Endothelial cell of umbilical vein (primary cell): ENCODE measurements around the gene CFAP61. TPM values are rescaled to one million over a fixed set of nuclear protein-coding genes. Genes with fewer than 3 reads are reported as not detected.

Experiments
- BruUV-seq: library from RNA; stranded (reverse); fragments of 400-500 nt; replicated peaks from 2 replicates; lab custom pipeline; 2021; lab: Mats Ljungman, UMichigan
- CTCF ChIA-PET: fragments of 300-600, 350-600 bp; sonication (Branson Sonifier 250); formaldehyde crosslinking; loops from one replicate; lab custom pipeline; 2021; ENCODE audit warnings: antibody characterized with exemption, inconsistent platforms; lab: Charles Lee
- POLR2A ChIA-PET: fragments of 300-600, 350-600 bp; sonication (Branson Sonifier 250); formaldehyde crosslinking; loops from one replicate; lab custom pipeline; 2021; ENCODE audit warnings: antibody characterized with exemption, inconsistent platforms; lab: Charles Lee
- DNase-seq: peaks from one replicate; pipeline ENCODE4 v3.0.0-alpha.2; 2011; ENCODE audit warnings: low read depth, low spot score
- FAIRE-seq: peaks from 2 replicates; lab custom pipeline; 2011; peaks lifted over from hg19 to GRCh38; lab: Jason Lieb, UNC
- H2AFZ ChIP-seq: 2 replicates; pipeline ENCODE4 v1.6.0; 2012; ENCODE audit warnings: low read depth, low read length, control low read depth, inconsistent platforms
- H3K27ac ChIP-seq: 2 replicates; pipeline ENCODE4 v1.5.1; 2011; ENCODE audit warnings: low read depth, mild to moderate bottlenecking, control low read depth, low read length, moderate library complexity; ENCODE audit not compliant: insufficient read depth
- H3K27me3 ChIP-seq, 2 experiments: 2 replicates each; pipeline versions ENCODE4 v1.6.0 to v1.6.1; 2011; ENCODE audit warnings: low read length in 2 of 2, mixed read lengths in 1 of 2; ENCODE audit not compliant: control insufficient read depth in 2 of 2, insufficient read depth in 2 of 2
- H3K36me3 ChIP-seq, 2 experiments: 2 replicates in 1 of 2; 3 replicates in 1 of 2; pipeline ENCODE4 v1.5.1; 2011; ENCODE audit warnings: low read length in 2 of 2, mild to moderate bottlenecking in 1 of 2, moderate library complexity in 1 of 2; ENCODE audit not compliant: control insufficient read depth in 2 of 2, insufficient read depth in 2 of 2; ENCODE audit errors: extremely low read depth in 1 of 2
- H3K4me1 ChIP-seq: 3 replicates; pipeline ENCODE4 v1.5.1; 2011; ENCODE audit warnings: mild to moderate bottlenecking, low read length; ENCODE audit not compliant: control insufficient read depth, insufficient read depth; ENCODE audit errors: extremely low read depth
- H3K4me2 ChIP-seq: 2 replicates; pipeline ENCODE4 v1.6.1; 2011; ENCODE audit warnings: low read length, control low read depth, mixed read lengths; ENCODE audit not compliant: insufficient read depth
- H3K4me3 ChIP-seq, 3 experiments: fragments of 200-600 bp in 1 of 3; sonication (generic), shearing (Covaris generic) in 1 of 3; replicated peaks in 1 of 3; 2 replicates each; pipeline ENCODE4 v1.5.1; 2011 to 2016; ENCODE audit warnings: control low read depth in 3 of 3, low read length in 3 of 3, mild to moderate bottlenecking in 2 of 3, inconsistent platforms in 1 of 3, low read depth in 1 of 3, moderate library complexity in 1 of 3; ENCODE audit not compliant: insufficient read depth in 1 of 3
- H3K79me2 ChIP-seq: 2 replicates; pipeline ENCODE4 v1.6.0; 2012; ENCODE audit warnings: low read length, inconsistent platforms; ENCODE audit not compliant: control insufficient read depth, insufficient read depth
- H3K9ac ChIP-seq: replicated peaks from 2 replicates; pipeline ENCODE3; 2011; ENCODE audit warnings: low read length, control low read depth; ENCODE audit not compliant: insufficient read depth; ENCODE audit errors: extremely low read depth
- H3K9me1 ChIP-seq: replicated peaks from 3 replicates; pipeline ENCODE4 v1.6.0; 2011; ENCODE audit warnings: mild to moderate bottlenecking, low read length; ENCODE audit not compliant: control insufficient read depth, insufficient read depth; ENCODE audit errors: extremely low read depth
- H3K9me3 ChIP-seq: replicated peaks from 2 replicates; pipeline ENCODE4 v1.5.1; 2012; ENCODE audit warnings: low read length, inconsistent platforms; ENCODE audit not compliant: control insufficient read depth, insufficient read depth
- H4K20me1 ChIP-seq: replicated peaks from 2 replicates; pipeline ENCODE3; 2011; ENCODE audit warnings: mild to moderate bottlenecking, low read length; ENCODE audit not compliant: control insufficient read depth, insufficient read depth; ENCODE audit errors: extremely low read depth
- CTCF ChIP-seq, 2 donors: IDR thresholded peaks; 1 replicate in 1 of 2; 2 replicates in 1 of 2; pipeline ENCODE4 v1.5.1; 2011; ENCODE audit warnings: low read length in 2 of 2, mild to moderate bottlenecking in 2 of 2, moderate library complexity in 2 of 2, control low read depth in 1 of 2, inconsistent platforms in 1 of 2, low read depth in 1 of 2; ENCODE audit not compliant: insufficient read depth in 1 of 2; ENCODE audit errors: extremely low read depth in 1 of 2
- EZH2 ChIP-seq: IDR thresholded peaks from 2 replicates; pipeline ENCODE4 v1.6.1; 2012; ENCODE audit warnings: borderline replicate concordance, low read depth, mild to moderate bottlenecking, moderate library complexity, low read length, inconsistent platforms; ENCODE audit not compliant: severe bottlenecking
- FOS ChIP-seq: IDR thresholded peaks from 2 replicates; pipeline ENCODE4 v1.6.1; 2011; ENCODE audit warnings: mild to moderate bottlenecking, low read length, moderate library complexity, borderline replicate concordance; ENCODE audit not compliant: insufficient read depth
- GATA2 ChIP-seq: IDR thresholded peaks from 2 replicates; pipeline ENCODE4 v1.7.0; 2011; ENCODE audit warnings: low read depth, mild to moderate bottlenecking, moderate library complexity, mixed read lengths, low read length; ENCODE audit not compliant: insufficient read length, insufficient read depth
- JUN ChIP-seq: IDR thresholded peaks from 2 replicates; pipeline ENCODE4 v1.6.1; 2011; ENCODE audit warnings: borderline replicate concordance, low read depth; ENCODE audit not compliant: insufficient read length, insufficient read depth
- MAX ChIP-seq: IDR thresholded peaks from 2 replicates; pipeline ENCODE4 v1.6.1; 2011; ENCODE audit not compliant: insufficient read depth, insufficient read length
- MYC ChIP-seq: IDR thresholded peaks from one replicate; pipeline ENCODE4 v1.6.1; 2011; ENCODE audit warnings: mild to moderate bottlenecking, low read depth, low read length
- POLR2A ChIP-seq: IDR thresholded peaks from 2 replicates; pipeline ENCODE4 v1.6.1; 2012; ENCODE audit warnings: low read depth, mild to moderate bottlenecking, control low read depth, low read length
- POLR2AphosphoS5 ChIP-seq: IDR thresholded peaks from 2 replicates; pipeline ENCODE4 v1.6.1; 2012; ENCODE audit warnings: low read depth, mild to moderate bottlenecking, control low read depth, low read length, moderate library complexity; ENCODE audit not compliant: insufficient read depth
- dilution Hi-C: fragments of 300-500 bp; cut with MboI; formaldehyde crosslinking; loops from one replicate; pipeline ENCODE4 v1.15.0; 2019; ENCODE audit warnings: low sequenced_read_pairs; ENCODE audit not compliant: extremely low pct_ligation_motif_present
- intact Hi-C: fragments of 100-400 bp; cut with micrococcal nuclease; formaldehyde crosslinking; loops from one replicate; pipeline ENCODE4 v1.10.0; 2022
- polyA plus RNA-seq, 4 experiments: library from polyadenylated mRNA; depleted of rRNA in 3 of 4; stranded (reverse) in 3 of 4; unstranded in 1 of 4; fragments of >200 nt; gene quantifications; 2 replicates each; pipeline versions ENCODE4 v1.2.1 to v1.2.3, GENCODE V29; 2011 to 2012; ENCODE audit warnings: missing spikeins in 1 of 4
- total RNA-seq: library from RNA; stranded (reverse); gene quantifications from 2 replicates; pipeline ENCODE4 v1.2.3, GENCODE V29; 2021

Gene CFAP61
- total and polyA plus RNA-seq, 2 donors (not counting 3 experiments of a cell fraction or from before 2014, with no cell fraction given), result not detected

- Histone ChIP-seq H3K36me3 (no peaks in the 10 kb centered on the region), H2AFZ (no peak overlapping the region), H4K20me1 (no peaks in the 10 kb centered on the region), H3K27me3 (peaks cover 0 to 4% of the 10 kb centered on the region in 2 experiments), H3K9me1 (no peaks in the 10 kb centered on the region), H3K79me2 (no peaks in the 10 kb centered on the region), H3K4me1 (peaks cover 6% of the 10 kb centered on the region), H3K4me2 (no peak overlapping the region), H3K9me3 (no peaks in the 10 kb centered on the region), H3K27ac (no peak overlapping the region), H3K4me3 (no peak overlapping the region), H3K9ac (no peak overlapping the region)
- dilution Hi-C loops, result no loop called here
- DNase-seq (no peak), FAIRE-seq (no peak)
- intact Hi-C loops, result loop anchor here (10.0 kb wide), 1 partner anchor 52 kb away; no protein-coding TSS in a partner anchor
- no TSS peak for BruUV-seq
- ChIA-PET CTCF (no interaction called here), POLR2A (no interaction called here)
- TF ChIP-seq JUN, result no peak
- no peak for TF ChIP-seq POLR2AphosphoS5
- no peak for TF ChIP-seq MYC
- no peak for TF ChIP-seq EZH2
- TF ChIP-seq GATA2, result no peak
- TF ChIP-seq CTCF (IDR thresholded peaks at IDR 0.05; ENCODE audit: extremely low read depth in 1 of 2, insufficient read depth in 1 of 2, low read depth in 1 of 2, low read length in 2 of 2), result no peak
- no peak for TF ChIP-seq POLR2A
- TF ChIP-seq FOS, result no peak
- TF ChIP-seq MAX, result no peak
These were observed 84.0 kb downstream of the CFAP61 start for GRCh38 chr20:20136313-20136712.
